ENCODE results near the gene ZBTB20. TPM values are rescaled to one million over a fixed set of nuclear protein-coding genes. Genes with fewer than 3 reads are reported as not detected.
A peak's percentile ranks its signal among the peaks of the same experiment; 100 is the strongest.
"Not testable (repeated sequence)": the region's sequence is repeated elsewhere in the genome, so short reads cannot be mapped to it uniquely, and the experiment has no call there.

Gene ZBTB20
- polyA plus RNA-seq, 10 donors: 2.0 to 4.9 (median 3.7) TPM

- DNase-seq: no peak
These were observed 312.7 kb downstream of the ZBTB20 start for GRCh38 chr3:114834175-114834940.

GRCh38 chr3:114831861-114832260 is 315.2 kb downstream of the ZBTB20 start:
- no peak for DNase-seq

DNA sequence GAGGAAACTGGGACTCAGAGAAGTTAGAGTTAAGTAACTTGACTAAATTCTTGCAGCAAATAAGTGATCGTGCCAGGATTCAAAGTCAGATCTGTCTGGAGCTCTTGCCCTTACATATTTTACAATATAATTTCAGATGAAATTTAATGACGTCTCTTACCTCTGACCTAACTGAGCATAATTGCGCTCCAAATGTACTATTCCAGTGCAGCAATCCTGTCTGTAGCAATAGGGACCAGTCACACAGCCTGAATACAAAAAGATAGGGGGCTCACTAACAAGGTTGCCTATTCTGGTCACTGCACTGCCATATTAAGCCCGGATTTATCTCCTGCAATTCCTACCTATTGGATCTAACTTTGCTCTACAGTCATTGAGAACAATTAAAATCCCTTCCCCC is 316.4 kb downstream of the ZBTB20 start:
- DNase-seq: no peak

GRCh38 chr3:114829783-114830182 is 317.3 kb downstream of the ZBTB20 start:
- DNase-seq: no peak

DNA sequence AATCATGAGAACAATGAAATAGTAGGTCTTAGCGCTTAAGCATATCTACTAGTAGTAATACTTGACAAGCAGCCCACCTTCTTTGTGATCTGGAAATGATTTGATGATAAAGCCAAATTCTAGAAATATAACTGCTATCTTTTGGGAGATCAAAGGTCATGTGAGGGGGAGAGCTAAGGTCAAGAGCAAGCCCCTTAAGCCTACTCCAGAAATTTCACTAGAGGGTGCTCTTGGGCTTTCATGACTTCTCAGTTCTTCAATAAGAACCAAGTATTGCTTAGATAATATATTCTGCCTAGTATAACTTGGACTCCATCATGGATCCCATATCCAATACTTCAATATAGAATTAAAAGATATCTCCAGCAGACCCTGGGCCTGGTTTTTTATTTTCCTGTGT is 319.6 kb downstream of the ZBTB20 start:
- peak; percentile 17 to 27 (median 17) for DNase-seq

- no peak for DNase-seq
These were observed 323.1 kb downstream of the ZBTB20 start for GRCh38 chr3:114824014-114824413.

GRCh38 chr3:114823061-114823460 is 324.0 kb downstream of the ZBTB20 start:
- no peak for DNase-seq

DNA sequence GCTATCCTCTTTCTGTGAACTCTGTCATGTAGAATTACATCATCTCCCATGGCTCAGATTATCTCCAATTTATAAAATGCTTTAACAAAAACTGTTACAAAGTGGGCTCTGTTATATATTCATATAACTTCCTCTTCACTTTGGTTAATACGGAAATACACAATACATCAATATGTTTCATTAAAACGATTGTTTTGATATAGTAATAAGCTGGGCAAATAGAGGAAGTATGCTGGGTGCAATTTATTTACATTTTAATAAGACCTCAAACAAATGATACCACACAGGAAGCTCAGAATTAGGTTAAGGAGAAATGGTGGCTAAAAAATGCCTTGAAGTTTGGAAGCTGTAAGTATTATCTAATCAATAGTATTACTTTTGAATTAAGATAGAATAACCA is 331.0 kb downstream of the ZBTB20 start:
- DNase-seq: no peak

DNA sequence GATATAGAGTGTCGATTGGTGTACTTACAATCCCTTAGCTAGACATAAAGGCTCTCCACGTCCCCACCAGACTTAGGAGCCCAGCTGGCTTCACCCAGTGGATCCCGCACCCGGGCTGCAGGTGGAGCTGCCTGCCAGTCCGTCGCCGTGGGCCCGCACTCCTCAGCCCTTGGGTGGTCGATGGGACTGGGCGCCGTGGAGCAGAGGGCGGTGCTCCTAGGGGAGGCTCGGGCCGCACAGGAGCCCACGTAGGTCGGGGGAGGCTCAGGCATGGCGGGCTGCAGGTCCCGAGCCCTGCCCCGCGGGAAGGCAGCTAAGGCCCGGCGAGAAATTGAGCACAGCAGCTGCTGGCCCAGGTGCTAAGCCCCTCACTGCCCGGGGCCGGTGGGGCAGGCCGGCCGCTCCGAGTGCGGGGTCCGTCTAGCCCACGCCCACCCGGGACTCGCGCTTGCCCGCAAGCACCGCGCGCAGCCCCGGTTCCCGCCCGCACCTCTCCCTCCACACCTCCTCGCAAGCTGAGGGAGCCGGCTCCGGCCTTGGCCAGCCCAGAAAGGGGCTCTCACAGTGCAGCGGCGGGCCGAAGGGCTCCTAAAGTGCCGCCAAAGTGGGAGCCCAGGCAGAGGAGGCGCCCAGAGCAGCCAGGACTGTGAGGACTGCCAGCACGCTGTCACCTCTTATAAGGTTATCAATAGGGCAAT is 334.4 kb downstream of the ZBTB20 start:
- not testable (repeated sequence) for DNase-seq

- DNase-seq: no peak
These were observed 337.2 kb downstream of the ZBTB20 start for GRCh38 chr3:114809668-114810413.

GRCh38 chr3:114804099-114804498 is 343.0 kb downstream of the ZBTB20 start:
- DNase-seq: no peak

GRCh38 chr3:114803042-114803695 is 343.9 kb downstream of the ZBTB20 start:
- DNase-seq: no peak

- DNase-seq: peak in 1 of 3 donors; percentile 10
These were observed 346.6 kb downstream of the ZBTB20 start for GRCh38 chr3:114800272-114801031.

- DNase-seq: no peak
These were observed 347.3 kb downstream of the ZBTB20 start for GRCh38 chr3:114799816-114800215.

DNA sequence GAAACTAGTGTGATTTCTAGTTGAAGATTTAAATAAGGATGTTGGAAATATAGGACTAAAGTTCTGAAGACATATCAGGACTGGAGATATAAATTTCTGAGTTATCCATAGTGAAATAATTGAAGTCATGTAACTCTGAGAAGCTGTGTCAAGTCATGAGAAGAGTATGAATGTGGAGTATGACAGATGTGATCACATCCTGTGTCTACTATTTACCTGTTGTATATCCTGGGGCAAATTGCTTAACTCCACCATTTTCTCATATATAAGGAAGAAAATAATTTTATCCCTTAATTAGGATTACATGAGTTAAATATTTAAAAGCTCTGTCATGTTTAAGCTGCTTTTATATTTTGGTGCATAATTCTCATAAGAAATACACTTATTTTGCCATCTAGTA is 350.3 kb downstream of the ZBTB20 start:
- DNase-seq: no peak

GRCh38 chr3:114794894-114795630 is 352.0 kb downstream of the ZBTB20 start:
- no peak for DNase-seq

- no peak for DNase-seq
These were observed 354.7 kb downstream of the ZBTB20 start for GRCh38 chr3:114792159-114792918.

DNA sequence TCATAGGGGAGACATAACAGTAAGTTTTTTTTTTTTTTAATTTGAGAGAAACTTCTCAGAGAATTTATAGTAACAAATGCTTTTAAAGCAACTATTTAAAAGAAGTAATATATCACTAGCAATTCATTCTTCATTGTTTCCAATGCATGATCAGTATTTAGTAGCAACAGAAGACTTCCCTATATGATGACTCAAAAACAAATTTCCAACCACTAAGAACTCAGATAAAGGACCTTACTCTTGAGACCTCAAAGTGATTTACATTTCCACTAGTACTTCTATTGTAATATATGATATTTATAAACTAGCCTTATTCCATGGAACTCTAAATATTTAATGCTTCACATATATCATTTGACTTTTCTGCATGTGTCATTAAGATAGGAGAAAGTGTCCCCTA is 356.3 kb downstream of the ZBTB20 start:
- no peak for DNase-seq

GRCh38 chr3:114789803-114790202 is 357.3 kb downstream of the ZBTB20 start:
- DNase-seq: no peak

GRCh38 chr3:114775395-114775794 is 371.7 kb downstream of the ZBTB20 start:
- DNase-seq: no peak

Data from muscle of back (tissue), 11 donors.